GM12864 (cell line): Measurements from ENCODE around the gene XRN2.

ENCODE experiments used
- DNase-seq: peaks from one replicate; pipeline ENCODE4 v3.0.0-alpha.2; 2011; ENCODE audit warnings: low read depth
- H3K4me3 ChIP-seq: 2 replicates; pipeline ENCODE4 v1.5.1; 2011; ENCODE audit warnings: mild to moderate bottlenecking, low read depth, low read length, control low read depth
- CTCF ChIP-seq: IDR thresholded peaks from 2 replicates; pipeline ENCODE4 v1.5.1; 2011; ENCODE audit warnings: low read depth, mild to moderate bottlenecking, moderate library complexity, low read length, control low read depth, inconsistent platforms; ENCODE audit errors: missing control alignments

The XRN2 gene

GRCh38 chr20:21435576-21435975, 132.4 kb downstream of the XRN2 start:
- TF ChIP-seq CTCF: no peak
- DNase-seq: no peak
- H3K4me3 ChIP-seq: no peak overlapping the region

- no peak overlapping the region for H3K4me3 ChIP-seq
- no peak for TF ChIP-seq CTCF
- no peak for DNase-seq
Measured at GRCh38 chr20:21436205-21436604, 133.1 kb downstream of the XRN2 start.

- no peak for DNase-seq
- no peak overlapping the region for H3K4me3 ChIP-seq
- TF ChIP-seq CTCF: no peak
Measured at GRCh38 chr20:21437248-21437647, 134.1 kb downstream of the XRN2 start.

- no peak for DNase-seq
- TF ChIP-seq CTCF: no peak
- no peak overlapping the region for H3K4me3 ChIP-seq
Measured at GRCh38 chr20:21437816-21438215, 134.7 kb downstream of the XRN2 start.
